Osteocyte (in vitro differentiated cells): ENCODE results near the gene FANCL. TPM values are rescaled to one million over a fixed set of nuclear protein-coding genes. Genes with fewer than 3 reads are reported as not detected.
"Not testable (repeated sequence)": the region's sequence is repeated elsewhere in the genome, so short reads cannot be mapped to it uniquely, and the experiment has no call there.

Experiments
- DNase-seq: peaks from one replicate; pipeline ENCODE4 v3.0.0; 2021; ENCODE audit warnings: mixed read lengths; ENCODE audit not compliant: unreplicated experiment; ENCODE audit errors: extremely low spot score
- H3K27ac Mint-ChIP-seq: one replicate; pipeline ENCODE4 v1.8.0; 2021; ENCODE audit warnings: mild to moderate bottlenecking, mixed read lengths; ENCODE audit not compliant: unreplicated experiment
- H3K27me3 Mint-ChIP-seq: one replicate; pipeline ENCODE4 v1.8.0; 2021; ENCODE audit warnings: mixed read lengths; ENCODE audit not compliant: unreplicated experiment
- H3K36me3 Mint-ChIP-seq: one replicate; pipeline ENCODE4 v1.8.0; 2021; ENCODE audit warnings: mixed read lengths; ENCODE audit not compliant: unreplicated experiment
- H3K4me1 Mint-ChIP-seq: one replicate; pipeline ENCODE4 v1.8.0; 2021; ENCODE audit warnings: mixed read lengths; ENCODE audit not compliant: unreplicated experiment
- H3K4me3 Mint-ChIP-seq: one replicate; pipeline ENCODE4 v1.8.0; 2021; ENCODE audit warnings: mild to moderate bottlenecking, moderate library complexity, mixed read lengths; ENCODE audit not compliant: unreplicated experiment
- H3K9me3 Mint-ChIP-seq: one replicate; pipeline ENCODE4 v1.8.0; 2021; ENCODE audit warnings: mixed read lengths; ENCODE audit not compliant: unreplicated experiment
- long read RNA-seq: library from polyadenylated mRNA; unstranded; transcript quantifications from one replicate; pipeline ENCODE4 v2.0.0, GENCODE V29; 2021
- total RNA-seq: library from RNA; stranded (reverse); gene quantifications from 2 replicates; pipeline ENCODE4 v1.2.1, GENCODE V29; 2021
- TF ChIP-seq, protein P1 (sequence below): fragments of 200-600 bp; sonication (generic); IDR thresholded peaks from 2 replicates; pipeline ENCODE4 v1.5.0; 2021; ENCODE audit warnings: antibody characterized with exemption, mild to moderate bottlenecking, moderate library complexity

The FANCL gene
- total RNA-seq = 14.6 and 15.3 TPM in 2 replicates
- long read RNA-seq, transcript FANCL-201 (14 exons, 1,683 nt) = major isoform, 79 of 136 reads
- long read RNA-seq, transcript FANCL-202 (14 exons, 1,698 nt) = minor isoform, 25 of 136 reads
- long read RNA-seq, partial matches to known transcripts = 6 of 136 reads
- long read RNA-seq, other reads (novel, unspliced or antisense) = 24 of 136 reads

DNA sequence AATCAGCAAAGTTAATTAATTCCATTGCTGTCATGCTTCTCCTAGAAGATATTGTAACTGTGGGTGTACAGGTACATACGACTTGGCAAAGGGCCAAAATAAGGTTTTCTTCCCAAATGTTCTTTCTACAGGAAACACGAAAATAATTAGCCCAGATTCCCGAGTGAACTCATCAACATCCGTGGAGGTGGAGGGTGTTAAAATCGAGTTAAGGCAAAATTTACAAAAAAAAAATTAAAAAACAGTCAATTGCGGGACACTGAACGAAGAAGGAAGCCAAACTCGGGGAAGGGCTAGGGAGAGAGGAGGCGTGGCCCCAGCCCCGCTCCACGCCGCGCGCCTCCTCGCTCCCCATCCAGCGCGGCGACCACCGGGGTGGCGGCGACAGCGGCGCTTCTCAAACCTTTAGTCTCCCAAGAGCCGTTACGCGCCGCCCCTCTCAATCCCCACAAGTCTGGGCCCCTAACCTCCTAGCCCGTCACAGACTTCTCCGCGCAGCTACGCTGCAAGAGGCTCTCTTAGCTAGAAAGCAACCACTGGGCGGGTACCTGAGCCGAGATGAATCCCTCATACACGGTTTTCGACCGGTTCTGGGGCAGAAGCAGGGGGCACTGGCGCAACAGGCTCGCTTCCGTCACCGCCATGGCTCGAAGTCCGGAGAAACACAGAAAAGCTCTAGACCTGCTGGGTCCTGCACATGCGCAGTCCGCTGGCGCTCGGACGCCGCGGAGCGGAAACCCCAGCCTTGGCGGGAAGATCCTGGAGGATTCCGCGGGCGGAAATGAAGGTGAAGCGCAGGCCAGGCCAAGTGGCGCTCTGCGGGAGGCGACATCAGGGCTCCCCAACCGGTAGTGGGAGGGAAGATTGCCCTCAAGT lies at the start of gene FANCL:
Gene FANCL (minus strand): TSS at position 656 of the 876 bp plus-strand sequence. CDS start 12 bp downstream, at position 644.
- TF ChIP-seq, protein P1, sequence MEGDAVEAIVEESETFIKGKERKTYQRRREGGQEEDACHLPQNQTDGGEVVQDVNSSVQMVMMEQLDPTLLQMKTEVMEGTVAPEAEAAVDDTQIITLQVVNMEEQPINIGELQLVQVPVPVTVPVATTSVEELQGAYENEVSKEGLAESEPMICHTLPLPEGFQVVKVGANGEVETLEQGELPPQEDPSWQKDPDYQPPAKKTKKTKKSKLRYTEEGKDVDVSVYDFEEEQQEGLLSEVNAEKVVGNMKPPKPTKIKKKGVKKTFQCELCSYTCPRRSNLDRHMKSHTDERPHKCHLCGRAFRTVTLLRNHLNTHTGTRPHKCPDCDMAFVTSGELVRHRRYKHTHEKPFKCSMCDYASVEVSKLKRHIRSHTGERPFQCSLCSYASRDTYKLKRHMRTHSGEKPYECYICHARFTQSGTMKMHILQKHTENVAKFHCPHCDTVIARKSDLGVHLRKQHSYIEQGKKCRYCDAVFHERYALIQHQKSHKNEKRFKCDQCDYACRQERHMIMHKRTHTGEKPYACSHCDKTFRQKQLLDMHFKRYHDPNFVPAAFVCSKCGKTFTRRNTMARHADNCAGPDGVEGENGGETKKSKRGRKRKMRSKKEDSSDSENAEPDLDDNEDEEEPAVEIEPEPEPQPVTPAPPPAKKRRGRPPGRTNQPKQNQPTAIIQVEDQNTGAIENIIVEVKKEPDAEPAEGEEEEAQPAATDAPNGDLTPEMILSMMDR = no peak
- peak within 1 kb of the TSS; percentile 96 for H3K27ac Mint-ChIP-seq

DNA sequence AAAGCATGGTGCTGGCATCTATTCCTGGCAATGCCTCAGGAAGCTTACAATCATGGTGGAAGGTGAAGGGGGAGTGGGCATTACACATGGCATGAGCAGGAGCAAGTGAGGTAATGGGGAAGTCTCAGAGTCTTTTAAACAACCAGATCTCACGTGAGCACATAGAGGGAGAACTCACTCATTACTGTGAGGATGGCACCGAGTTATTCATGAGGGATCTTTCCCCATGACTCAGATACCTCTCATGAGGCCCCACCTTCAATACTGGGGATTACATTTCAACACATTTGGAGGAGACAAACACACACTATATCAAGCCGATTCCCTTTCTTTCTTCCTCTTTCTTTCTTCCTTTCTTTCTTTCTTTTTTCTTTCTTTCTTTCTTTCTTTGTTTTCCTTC lies 47.9 kb upstream of the FANCL start:
- TF ChIP-seq, protein P1 = no peak
- DNase-seq = no peak
- Mint-ChIP-seq H3K4me3 (no peak overlapping the region), H3K36me3 (no peaks in the 10 kb centered on the region), H3K4me1 (no peaks in the 10 kb centered on the region), H3K9me3 (no peaks in the 10 kb centered on the region), H3K27ac (no peak overlapping the region), H3K27me3 (peaks cover 22% of the 10 kb centered on the region)

More for the DNA sequence above, at the start of gene FANCL:
- Mint-ChIP-seq H3K36me3 (no peaks in the 10 kb centered on the region), H3K4me1 (peaks cover 18% of the 10 kb centered on the region), H3K9me3 (peaks cover 3% of the 10 kb centered on the region), H3K27me3 (peaks cover 7% of the 10 kb centered on the region), H3K4me3 (peak within 1 kb of the TSS; percentile 94)
- DNase-seq = peak; percentile 96

DNA sequence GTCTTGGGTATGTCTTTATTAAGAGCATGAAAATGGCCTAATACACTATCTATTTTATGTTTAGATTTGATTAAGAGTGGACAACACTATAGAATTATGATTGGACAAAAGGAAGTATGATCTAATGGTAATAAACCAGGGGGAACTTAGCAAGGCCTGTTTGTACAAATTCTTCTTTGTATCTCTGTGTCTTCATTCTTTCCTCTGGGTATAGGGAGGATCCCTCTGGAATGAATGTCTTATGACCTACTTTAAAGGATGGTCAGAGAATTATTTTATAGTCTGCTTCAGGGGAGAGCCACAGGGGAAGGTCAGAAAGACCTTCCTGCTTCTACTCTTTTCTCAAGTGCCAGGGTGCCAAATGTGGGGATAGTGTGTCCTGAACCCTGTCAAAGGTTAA lies 42.8 kb upstream of the FANCL start:
- no peak for DNase-seq
- Mint-ChIP-seq H3K9me3 (no peaks in the 10 kb centered on the region), H3K27ac (no peak overlapping the region), H3K4me1 (no peaks in the 10 kb centered on the region), H3K36me3 (no peaks in the 10 kb centered on the region), H3K4me3 (no peak overlapping the region), H3K27me3 (peaks cover 23% of the 10 kb centered on the region)
- TF ChIP-seq, protein P1 = no peak

DNA sequence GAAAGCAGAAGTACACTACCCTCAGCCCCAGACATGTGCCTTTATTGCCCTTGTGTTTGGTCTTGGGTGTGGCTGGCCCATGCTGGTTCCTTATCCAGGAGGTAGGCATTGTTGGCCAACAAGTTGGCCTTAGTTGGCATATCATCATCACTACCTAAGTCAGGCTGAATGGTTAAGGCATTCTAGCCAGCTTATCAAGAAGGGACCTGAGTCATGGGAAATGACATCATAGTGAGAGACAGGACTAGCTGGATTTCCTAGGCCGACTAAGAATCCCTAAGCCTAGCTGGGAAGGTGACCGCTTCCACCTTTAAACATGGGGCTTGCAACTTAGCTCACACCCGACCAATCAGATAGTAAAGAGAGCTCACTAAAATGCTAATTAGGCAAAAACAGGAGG lies 34.0 kb upstream of the FANCL start:
- not testable (repeated sequence) for H3K36me3 Mint-ChIP-seq, H3K9me3 Mint-ChIP-seq, H3K27me3 Mint-ChIP-seq, H3K27ac Mint-ChIP-seq, DNase-seq, H3K4me1 Mint-ChIP-seq, H3K4me3 Mint-ChIP-seq

DNA sequence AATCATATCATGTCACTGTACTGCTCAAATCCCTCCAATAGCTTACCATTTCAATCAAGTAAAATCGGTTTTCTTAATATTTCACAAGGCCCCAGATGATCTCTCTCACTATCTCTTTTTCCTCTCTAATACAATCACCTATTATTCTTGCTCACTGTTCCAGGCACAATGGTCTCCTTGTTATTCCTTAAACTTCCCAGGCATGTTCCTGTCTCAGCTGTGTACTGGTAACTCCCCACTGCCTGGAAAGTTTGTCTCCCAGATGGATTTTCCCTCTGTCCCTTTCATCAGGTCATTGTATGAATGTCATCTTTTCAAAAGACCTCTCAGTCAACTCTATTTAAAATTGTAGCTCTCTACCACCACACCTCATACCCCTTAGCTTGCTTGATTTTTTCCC lies 30.7 kb upstream of the FANCL start:
- DNase-seq = no peak
- Mint-ChIP-seq H3K4me1 (no peaks in the 10 kb centered on the region), H3K9me3 (no peaks in the 10 kb centered on the region), H3K27me3 (peaks cover 16% of the 10 kb centered on the region), H3K27ac (no peak overlapping the region), H3K4me3 (no peak overlapping the region), H3K36me3 (no peaks in the 10 kb centered on the region)
- TF ChIP-seq, protein P1 = no peak
